CD4-positive, CD25-positive, alpha-beta regulatory T cell (primary cell): ENCODE measurements around the gene VPS54. TPM values are rescaled to one million over a fixed set of nuclear protein-coding genes. Genes with fewer than 3 reads are reported as not detected.
A peak's percentile ranks its signal among the peaks of the same experiment; 100 is the strongest.

Experiments used
- ATAC-seq, 2 donors: fragments of 150-1000 bp; cut with Tn5 transposase; one replicate each; pipeline ENCODE4 v1.10.0; 2021; ENCODE audit warnings: low read depth in 2 of 2, moderate number of reproducible peaks in 2 of 2, moderate library complexity in 1 of 2
- DNase-seq, 3 donors: peaks; one replicate each; pipeline versions ENCODE4 v3.0.0 to v3.0.0-alpha.2; 2012 to 2022; ENCODE audit warnings: mixed read lengths in 1 of 3
- H3K27ac ChIP-seq: one replicate; pipeline ENCODE4 v1.7.0; 2013; ENCODE audit warnings: mild to moderate bottlenecking, low read length; ENCODE audit not compliant: insufficient read depth, poor library complexity, severe bottlenecking
- H3K27me3 ChIP-seq: one replicate; pipeline ENCODE4 v1.7.0; 2013; ENCODE audit warnings: low read length; ENCODE audit not compliant: control insufficient read depth, insufficient read depth
- H3K36me3 ChIP-seq: one replicate; pipeline ENCODE4 v1.7.0; 2013; ENCODE audit warnings: mild to moderate bottlenecking, low read length, moderate library complexity; ENCODE audit not compliant: control insufficient read depth, insufficient read depth
- H3K4me1 ChIP-seq: 2 replicates; pipeline ENCODE4 v1.7.0; 2013; ENCODE audit warnings: mild to moderate bottlenecking, low read length; ENCODE audit not compliant: insufficient read depth, control insufficient read depth, poor library complexity, severe bottlenecking
- H3K4me3 ChIP-seq: one replicate; pipeline ENCODE4 v1.7.0; 2013; ENCODE audit warnings: low read depth, mild to moderate bottlenecking, low read length, moderate library complexity
- H3K9me3 ChIP-seq, 2 experiments: 1 replicate in 1 of 2; 2 replicates in 1 of 2; pipeline ENCODE4 v1.7.0; 2013; ENCODE audit warnings: low read length in 2 of 2, mild to moderate bottlenecking in 1 of 2, moderate library complexity in 1 of 2; ENCODE audit not compliant: control insufficient read depth in 2 of 2
- H3K27ac Mint-ChIP-seq, 3 donors: one replicate each; pipeline ENCODE4 v1.8.0; 2020 to 2022; ENCODE audit warnings: mild to moderate bottlenecking in 3 of 3, mixed read lengths in 3 of 3, moderate library complexity in 2 of 3
- H3K27me3 Mint-ChIP-seq: one replicate; pipeline ENCODE4 v1.8.0; 2022; ENCODE audit warnings: mild to moderate bottlenecking, mixed read lengths
- H3K36me3 Mint-ChIP-seq: one replicate; pipeline ENCODE4 v1.8.0; 2020; ENCODE audit warnings: mixed read lengths
- H3K4me1 Mint-ChIP-seq, 4 donors: one replicate each; pipeline ENCODE4 v1.8.0; 2020 to 2022; ENCODE audit warnings: mixed read lengths in 4 of 4, mild to moderate bottlenecking in 1 of 4
- H3K4me3 Mint-ChIP-seq, 4 donors: one replicate each; pipeline ENCODE4 v1.8.0; 2020 to 2022; ENCODE audit warnings: mild to moderate bottlenecking in 4 of 4, mixed read lengths in 4 of 4, moderate library complexity in 3 of 4
- H3K9me3 Mint-ChIP-seq, 7 donors: one replicate each; pipeline ENCODE4 v1.8.0; 2020 to 2022; ENCODE audit warnings: mixed read lengths in 7 of 7, mild to moderate bottlenecking in 3 of 7, moderate library complexity in 2 of 7
- polyA plus RNA-seq, 4 donors: library from polyadenylated mRNA; unstranded; fragments of 300-500 nt; fragmentation: Illumina TruSeq; gene quantifications; one replicate each; pipeline ENCODE4 v1.2.3, GENCODE V29; 2021
- total RNA-seq: library from RNA; stranded (reverse); gene quantifications from one replicate; pipeline ENCODE4 v1.2.3, GENCODE V29; 2022

Gene VPS54
- total and polyA plus RNA-seq, 5 donors from 2014 or later, result 6.4 to 20.7 (median 12.2) TPM

- no peak overlapping the region for H3K27ac ChIP-seq
- Mint-ChIP-seq H3K36me3 (peaks cover 12% of the 10 kb centered on the region), H3K9me3 (peaks cover 0 to 1% (median 0%) of the 10 kb centered on the region in 7 donors), H3K27ac (no peak overlapping the region), H3K4me3 (peak overlapping the region in 1 of 4 donors; percentile 75), H3K27me3 (no peaks in the 10 kb centered on the region), H3K4me1 (peaks cover 41 to 63% (median 50%) of the 10 kb centered on the region in 4 donors)
- no peaks in the 10 kb centered on the region for H3K27me3 ChIP-seq
- no peak for ATAC-seq
- H3K36me3 ChIP-seq, result no peaks in the 10 kb centered on the region
- peaks cover 22% of the 10 kb centered on the region for H3K4me1 ChIP-seq
- H3K9me3 ChIP-seq, result no peaks in the 10 kb centered on the region
- no peak for DNase-seq
- H3K4me3 ChIP-seq, result no peak overlapping the region
Observed at GRCh38 chr2:64013053-64013452, 6.2 kb downstream of the VPS54 start.

- H3K4me1 ChIP-seq, result peaks cover 12% of the 10 kb centered on the region
- Mint-ChIP-seq H3K27me3 (no peaks in the 10 kb centered on the region), H3K9me3 (peaks cover 0 to 1% (median 0%) of the 10 kb centered on the region in 7 donors), H3K4me3 (peak overlapping the region in 2 of 4 donors; percentile 26 to 44), H3K27ac (no peak overlapping the region), H3K4me1 (peaks cover 41 to 64% (median 48%) of the 10 kb centered on the region in 4 donors), H3K36me3 (peaks cover 18% of the 10 kb centered on the region)
- H3K9me3 ChIP-seq, result no peaks in the 10 kb centered on the region
- no peak overlapping the region for H3K27ac ChIP-seq
- no peak for ATAC-seq
- no peak overlapping the region for H3K4me3 ChIP-seq
- no peaks in the 10 kb centered on the region for H3K36me3 ChIP-seq
- H3K27me3 ChIP-seq, result no peaks in the 10 kb centered on the region
- DNase-seq, result no peak
Observed at GRCh38 chr2:64012115-64012514, 7.1 kb downstream of the VPS54 start.

DNA sequence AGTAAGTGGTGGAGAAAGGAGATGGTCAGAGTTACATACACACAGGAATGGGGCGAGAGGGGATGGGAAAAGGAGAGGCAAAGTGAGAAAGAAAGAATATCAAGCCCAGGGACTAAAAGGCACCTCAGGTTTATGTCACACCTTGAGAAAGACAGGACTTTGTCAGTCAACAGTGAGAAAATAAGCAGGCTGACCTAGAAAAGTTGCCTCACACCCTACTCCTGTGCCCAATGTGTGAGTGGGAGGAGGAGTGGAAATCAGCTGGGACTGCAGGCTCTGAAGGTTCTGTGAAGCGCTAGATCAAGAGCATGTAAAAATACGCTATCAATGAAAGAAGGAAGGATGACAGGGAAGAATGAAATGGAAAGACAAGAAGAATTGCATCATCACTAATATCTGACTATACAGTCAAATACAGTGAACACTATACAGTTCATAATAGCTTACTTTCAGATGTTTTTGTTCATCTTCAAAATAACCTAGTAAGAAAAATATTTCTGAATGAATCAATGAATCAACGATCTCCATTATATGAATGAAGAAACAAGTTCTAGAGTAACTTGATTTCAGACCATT lies 10.7 kb downstream of the VPS54 start:
- Histone ChIP-seq H3K27ac (no peak overlapping the region), H3K27me3 (no peaks in the 10 kb centered on the region), H3K9me3 (no peaks in the 10 kb centered on the region), H3K4me1 (no peaks in the 10 kb centered on the region), H3K36me3 (no peaks in the 10 kb centered on the region), H3K4me3 (no peak overlapping the region)
- Mint-ChIP-seq H3K4me1 (peaks cover 33 to 55% (median 36%) of the 10 kb centered on the region in 4 donors), H3K36me3 (peaks cover 22% of the 10 kb centered on the region), H3K27ac (peak overlapping the region in 1 of 3 donors; percentile 66), H3K9me3 (peaks cover 0 to 1% (median 0%) of the 10 kb centered on the region in 7 donors), H3K4me3 (no peak overlapping the region), H3K27me3 (no peaks in the 10 kb centered on the region)
- no peak for DNase-seq
- ATAC-seq, result no peak

GRCh38 chr2:64007924-64008323 lies 11.3 kb downstream of the VPS54 start:
- H3K27me3 ChIP-seq, result no peaks in the 10 kb centered on the region
- Mint-ChIP-seq H3K9me3 (peaks cover 0 to 1% (median 0%) of the 10 kb centered on the region in 7 donors), H3K27me3 (no peaks in the 10 kb centered on the region), H3K4me1 (peaks cover 31 to 53% (median 35%) of the 10 kb centered on the region in 4 donors), H3K27ac (peak overlapping the region in 1 of 3 donors; percentile 30), H3K4me3 (no peak overlapping the region), H3K36me3 (peaks cover 22% of the 10 kb centered on the region)
- no peaks in the 10 kb centered on the region for H3K9me3 ChIP-seq
- no peaks in the 10 kb centered on the region for H3K36me3 ChIP-seq
- no peak for DNase-seq
- H3K4me1 ChIP-seq, result no peaks in the 10 kb centered on the region
- H3K4me3 ChIP-seq, result no peak overlapping the region
- no peak overlapping the region for H3K27ac ChIP-seq
- no peak for ATAC-seq

DNA sequence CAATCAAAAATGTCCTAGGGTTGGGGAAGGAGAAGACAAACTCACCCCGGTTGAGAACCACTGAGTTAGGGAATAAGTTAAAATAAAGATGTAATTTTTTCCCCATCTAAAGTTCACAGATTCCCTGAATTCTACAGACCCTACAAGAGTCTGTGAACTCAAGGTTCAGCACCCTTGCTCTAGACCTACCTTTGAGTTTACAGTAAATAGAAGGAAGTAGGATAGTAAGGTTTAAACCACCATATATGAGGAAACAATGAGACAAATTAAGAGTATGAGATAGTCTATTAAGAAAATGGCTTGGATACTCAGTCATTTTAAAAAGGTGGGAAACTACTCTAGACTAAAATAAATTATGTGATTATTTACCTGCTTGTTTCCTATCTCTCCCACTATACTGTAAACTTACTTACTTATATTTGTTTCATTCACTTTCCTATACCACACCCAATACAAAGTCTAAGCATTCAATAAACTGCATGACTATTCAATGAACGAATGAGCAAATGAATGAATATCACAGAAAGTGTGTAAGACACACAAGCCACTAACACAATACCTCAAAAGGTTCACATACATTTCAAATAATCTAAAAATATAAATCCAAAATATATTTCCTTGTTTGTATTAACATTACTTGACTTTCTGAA lies 13.4 kb downstream of the VPS54 start:
- Histone ChIP-seq H3K27me3 (no peaks in the 10 kb centered on the region), H3K4me3 (no peak overlapping the region), H3K27ac (no peak overlapping the region), H3K4me1 (no peaks in the 10 kb centered on the region), H3K36me3 (peaks cover 6% of the 10 kb centered on the region), H3K9me3 (no peaks in the 10 kb centered on the region)
- Mint-ChIP-seq H3K36me3 (peaks cover 18% of the 10 kb centered on the region), H3K9me3 (peaks cover 0 to 1% (median 0%) of the 10 kb centered on the region in 7 donors), H3K4me1 (peaks cover 20 to 43% (median 30%) of the 10 kb centered on the region in 4 donors), H3K4me3 (no peak overlapping the region), H3K27me3 (no peaks in the 10 kb centered on the region), H3K27ac (no peak overlapping the region)
- no peak for ATAC-seq
- DNase-seq, result no peak

DNA sequence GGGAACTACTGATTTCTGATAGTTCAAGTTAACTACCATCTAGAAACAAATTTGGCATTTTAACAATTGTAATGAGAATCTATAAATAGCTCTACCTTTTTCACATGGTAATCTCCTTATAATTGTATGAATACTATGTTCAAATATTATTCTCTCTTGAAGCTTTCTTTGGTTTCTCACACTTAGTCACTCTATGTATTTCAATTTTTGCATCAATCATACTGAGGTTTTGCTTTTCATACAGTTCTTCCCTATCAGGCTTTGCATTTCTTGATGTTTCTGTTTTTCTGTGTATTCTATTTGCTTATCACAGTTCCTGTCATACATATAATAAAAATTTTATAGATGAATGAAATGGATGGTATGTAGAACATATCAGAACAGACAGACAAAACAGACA lies 16.0 kb downstream of the VPS54 start:
- H3K27me3 ChIP-seq, result no peaks in the 10 kb centered on the region
- ATAC-seq (no peak), DNase-seq (no peak)
- H3K4me1 Mint-ChIP-seq, result peaks cover 18 to 34% (median 28%) of the 10 kb centered on the region in 4 donors
- peaks cover 8% of the 10 kb centered on the region for H3K36me3 ChIP-seq
- no peak overlapping the region for H3K4me3 Mint-ChIP-seq
- H3K9me3 ChIP-seq, result no peaks in the 10 kb centered on the region
- no peak overlapping the region for H3K4me3 ChIP-seq
- H3K27ac ChIP-seq, result no peak overlapping the region
- no peaks in the 10 kb centered on the region for H3K27me3 Mint-ChIP-seq
- peaks cover 19% of the 10 kb centered on the region for H3K36me3 Mint-ChIP-seq
- peaks cover 0 to 9% (median 2%) of the 10 kb centered on the region in 7 donors for H3K9me3 Mint-ChIP-seq
- no peak overlapping the region for H3K27ac Mint-ChIP-seq
- H3K4me1 ChIP-seq, result no peaks in the 10 kb centered on the region

GRCh38 chr2:64001382-64002101 lies 17.7 kb downstream of the VPS54 start:
- Histone ChIP-seq H3K27ac (no peak overlapping the region), H3K9me3 (peaks cover 0 to 5% of the 10 kb centered on the region in 2 experiments), H3K4me1 (no peaks in the 10 kb centered on the region), H3K4me3 (no peak overlapping the region), H3K27me3 (no peaks in the 10 kb centered on the region), H3K36me3 (peaks cover 8% of the 10 kb centered on the region)
- peaks cover 0 to 23% (median 6%) of the 10 kb centered on the region in 7 donors for H3K9me3 Mint-ChIP-seq
- H3K27ac Mint-ChIP-seq, result peak overlapping the region in 1 of 3 donors; percentile 20
- no peak for ATAC-seq
- peaks cover 23% of the 10 kb centered on the region for H3K36me3 Mint-ChIP-seq
- no peak overlapping the region for H3K4me3 Mint-ChIP-seq
- H3K4me1 Mint-ChIP-seq, result peaks cover 21 to 26% (median 22%) of the 10 kb centered on the region in 4 donors
- no peaks in the 10 kb centered on the region for H3K27me3 Mint-ChIP-seq
- DNase-seq, result no peak
